ENCODE data around the gene C10orf90.

- no peak for TF ChIP-seq RFX5 (IDR thresholded peaks at IDR 0.05; ENCODE audit: borderline replicate concordance, low read depth, low read length)
- no peak for TF ChIP-seq HDAC2 (IDR thresholded peaks at IDR 0.05; ENCODE audit: borderline replicate concordance in 1 of 2, low read depth in 2 of 2, low read length in 2 of 2)
- no peak for TF ChIP-seq POLR2AphosphoS5 (IDR thresholded peaks at IDR 0.05; ENCODE audit: low read depth, low read length)
- no peak for TF ChIP-seq CTCF (IDR thresholded peaks at IDR 0.05; ENCODE audit: control extremely low read depth in 1 of 3, insufficient read depth in 1 of 3, low read depth in 1 of 3, low read length in 3 of 3)
- TF ChIP-seq POLR2A (IDR thresholded peaks at IDR 0.05; ENCODE audit: control extremely low read depth in 1 of 2, low read depth in 2 of 2, low read length in 2 of 2) = no peak
- TF ChIP-seq GTF2F1 (IDR thresholded peaks at IDR 0.05; ENCODE audit: borderline replicate concordance, low read depth, low read length) = no peak
- TF ChIP-seq EP300 (IDR thresholded peaks at IDR 0.05; ENCODE audit: borderline replicate concordance in 1 of 2, low read depth in 2 of 2, low read length in 2 of 2) = no peak
Measured at GRCh38 chr10:126686268-126686667, 15.8 kb upstream of the C10orf90 start.

Data from H1 (cell line).